NCI-H187 treated with DMSO at 0.1 percent for 48 hours (cell line): ENCODE data around the gene PTPN9.
A peak's percentile ranks its signal among the peaks of the same experiment; 100 is the strongest.
"Not testable (repeated sequence)": the region's sequence is repeated elsewhere in the genome, so short reads cannot be mapped to it uniquely, and the experiment has no call there.

ENCODE experiments used
- DNase-seq: peaks from one replicate; lab custom pipeline; 2025; lab: John Stamatoyannopoulos, UW

The PTPN9 gene

GRCh38 chr15:75530169-75530568, 48.9 kb downstream of the PTPN9 start:
- DNase-seq = no peak

GRCh38 chr15:75525756-75526155, 53.4 kb downstream of the PTPN9 start:
- DNase-seq = not testable (repeated sequence)

- no peak for DNase-seq
These were observed 56.1 kb downstream of the PTPN9 start for GRCh38 chr15:75523011-75523410.

- DNase-seq = no peak
These were observed 61.9 kb downstream of the PTPN9 start for GRCh38 chr15:75517233-75517632.

GRCh38 chr15:75508840-75509532, 70.1 kb downstream of the PTPN9 start:
- DNase-seq = no peak

GRCh38 chr15:75502360-75502759, 76.8 kb downstream of the PTPN9 start:
- no peak for DNase-seq

- no peak for DNase-seq
These were observed 85.4 kb downstream of the PTPN9 start for GRCh38 chr15:75493732-75494131.

- DNase-seq = no peak
These were observed 95.2 kb downstream of the PTPN9 start for GRCh38 chr15:75483961-75484360.

- not testable (repeated sequence) for DNase-seq
These were observed 95.6 kb downstream of the PTPN9 start for GRCh38 chr15:75483556-75483955.

GRCh38 chr15:75483106-75483505, 96.0 kb downstream of the PTPN9 start:
- DNase-seq = no peak

GRCh38 chr15:75480463-75480862, 98.7 kb downstream of the PTPN9 start:
- DNase-seq = not testable (repeated sequence)

- no peak for DNase-seq
These were observed 99.4 kb downstream of the PTPN9 start for GRCh38 chr15:75479670-75480069.

GRCh38 chr15:75477094-75477493, 102.0 kb downstream of the PTPN9 start:
- not testable (repeated sequence) for DNase-seq

- DNase-seq = no peak
These were observed 110.1 kb downstream of the PTPN9 start for GRCh38 chr15:75468913-75469598.

GRCh38 chr15:75460646-75461045, 118.5 kb downstream of the PTPN9 start:
- DNase-seq = no peak

- DNase-seq = no peak
These were observed 119.5 kb downstream of the PTPN9 start for GRCh38 chr15:75459581-75459980.

- DNase-seq = no peak
These were observed 122.4 kb downstream of the PTPN9 start for GRCh38 chr15:75456710-75457109.

- DNase-seq = no peak
These were observed 123.1 kb downstream of the PTPN9 start for GRCh38 chr15:75455982-75456531.

GRCh38 chr15:75455424-75455981, 123.6 kb downstream of the PTPN9 start:
- no peak for DNase-seq

- no peak for DNase-seq
These were observed 124.4 kb downstream of the PTPN9 start for GRCh38 chr15:75454471-75455378.

GRCh38 chr15:75453703-75454470, 125.2 kb downstream of the PTPN9 start:
- DNase-seq = peak; percentile 80
